Islet precursor cell (in vitro differentiated cells): ENCODE data around the gene SLC1A5.
"Not testable (repeated sequence)": the region's sequence is repeated elsewhere in the genome, so short reads cannot be mapped to it uniquely, and the experiment has no call there.

Experiments
- DNase-seq: peaks from one replicate; pipeline ENCODE4 v3.0.0-alpha.2; 2018

Gene SLC1A5

DNA sequence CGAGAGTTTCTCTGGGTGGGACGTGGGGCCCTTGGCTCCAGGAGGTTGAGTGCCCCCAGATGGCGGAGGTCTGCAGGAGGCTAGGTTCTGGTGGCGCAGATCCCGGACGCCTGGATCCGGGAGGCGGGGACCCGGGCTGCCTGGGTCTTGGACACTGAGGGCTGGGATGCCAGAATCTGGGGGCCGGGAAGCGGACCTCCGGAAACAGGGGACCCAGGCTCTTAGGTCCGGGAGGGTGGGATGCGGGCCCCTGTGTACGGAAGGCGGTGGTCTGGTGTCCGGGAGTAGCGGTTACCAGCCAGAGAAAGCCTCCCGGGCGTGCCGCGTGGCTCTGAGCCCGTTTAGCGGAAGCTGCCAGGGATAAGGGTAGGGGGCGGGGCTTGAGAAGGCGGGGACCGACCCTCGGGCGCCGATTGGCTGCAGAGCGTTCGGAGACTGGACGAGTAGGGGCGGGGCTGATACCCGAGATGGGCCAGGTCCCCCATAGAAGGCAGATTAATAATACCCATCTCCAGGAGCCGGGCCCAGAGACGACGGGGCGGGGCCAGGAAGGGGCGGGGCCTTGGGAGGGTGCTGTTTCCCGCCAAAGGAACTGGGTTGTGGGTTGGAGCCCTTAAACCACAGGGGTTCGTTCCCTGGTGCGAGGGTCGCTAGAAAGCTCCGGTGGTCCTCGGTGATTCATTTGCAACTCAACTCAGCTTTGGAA, at the start of gene SLC1A5:
TSS of gene SLC1A5 (minus strand) at position 333 of the 706 bp plus-strand sequence. CDS start 629 bp downstream, outside the sequence.
- DNase-seq: peak; percentile 98

DNA sequence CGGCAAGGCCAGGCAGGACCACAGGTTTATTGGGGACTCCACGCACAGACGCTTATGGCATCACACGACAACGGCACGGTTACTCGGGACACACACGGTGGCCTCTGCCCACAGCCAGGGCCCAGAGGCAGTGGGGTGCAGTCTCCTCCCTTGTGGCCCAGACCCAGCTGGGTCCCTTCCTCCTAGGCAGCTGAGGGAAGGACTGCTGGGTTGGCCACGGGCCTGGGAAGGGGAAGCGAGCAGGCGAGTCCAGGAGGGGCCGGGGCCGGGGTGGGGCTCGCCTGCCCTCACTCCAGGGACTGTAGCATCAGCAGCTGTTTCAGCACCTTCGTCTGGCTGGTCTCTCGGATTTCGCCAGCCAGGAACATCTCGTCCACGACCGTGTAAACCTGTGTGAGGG, 49.8 kb upstream of the SLC1A5 start:
- DNase-seq: no peak

DNA sequence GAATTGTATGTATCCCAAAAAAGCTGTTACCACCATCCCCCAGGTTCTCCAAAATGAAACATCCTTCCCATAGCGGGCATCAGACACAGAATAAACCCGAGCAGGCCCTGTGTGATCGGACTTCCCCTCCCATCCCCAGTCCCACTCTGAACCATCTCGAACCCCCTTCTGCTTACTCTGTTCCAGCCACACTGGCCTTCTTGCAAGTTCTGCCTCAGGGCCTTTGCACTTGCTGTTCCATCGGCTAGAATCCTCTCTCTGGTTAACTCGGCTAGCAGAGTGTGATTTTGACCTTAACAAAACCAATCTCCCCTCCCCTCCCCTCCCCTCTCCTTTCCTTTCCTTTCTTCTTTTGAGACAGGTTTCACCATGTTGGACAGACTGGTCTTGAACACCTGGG, 46.6 kb upstream of the SLC1A5 start:
- DNase-seq: no peak

DNA sequence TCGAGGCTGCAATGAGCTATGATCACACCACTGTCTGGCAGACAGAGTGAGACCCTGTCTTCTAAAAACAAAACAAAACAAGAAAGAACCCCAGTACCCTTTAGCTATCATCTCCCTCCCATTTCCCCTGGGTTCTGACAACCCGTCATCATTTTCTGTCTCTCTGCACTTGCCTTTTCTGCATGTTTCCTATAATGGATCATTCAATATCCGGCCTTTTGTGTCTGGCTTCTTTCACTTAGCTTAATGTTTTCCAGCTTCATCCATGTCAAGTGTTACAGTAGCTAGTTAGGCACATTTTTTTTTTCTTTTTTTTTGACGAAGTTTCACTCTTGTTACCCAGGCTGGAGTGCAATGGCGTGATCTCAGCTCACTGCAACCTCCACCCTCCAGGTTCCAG, 45.7 kb upstream of the SLC1A5 start:
- no peak for DNase-seq

DNA sequence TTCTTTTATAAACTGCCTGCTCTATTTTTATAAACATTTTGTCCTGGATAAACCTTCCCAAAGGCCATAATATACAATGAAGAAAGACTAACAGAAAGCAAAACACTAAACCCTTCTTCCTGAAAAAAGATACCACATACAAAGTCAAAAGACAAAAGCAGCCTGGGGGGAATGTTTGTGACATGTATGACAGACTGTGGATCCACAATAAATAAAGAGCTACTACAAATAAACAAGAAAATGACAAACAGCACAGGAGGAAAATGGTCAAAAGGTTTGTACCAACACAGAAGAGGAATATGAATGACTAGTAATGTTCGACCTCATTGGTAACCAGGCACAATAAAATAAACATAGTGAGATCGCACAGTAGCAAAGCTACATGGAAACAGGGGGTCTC, 42.5 kb upstream of the SLC1A5 start:
- DNase-seq: no peak

DNA sequence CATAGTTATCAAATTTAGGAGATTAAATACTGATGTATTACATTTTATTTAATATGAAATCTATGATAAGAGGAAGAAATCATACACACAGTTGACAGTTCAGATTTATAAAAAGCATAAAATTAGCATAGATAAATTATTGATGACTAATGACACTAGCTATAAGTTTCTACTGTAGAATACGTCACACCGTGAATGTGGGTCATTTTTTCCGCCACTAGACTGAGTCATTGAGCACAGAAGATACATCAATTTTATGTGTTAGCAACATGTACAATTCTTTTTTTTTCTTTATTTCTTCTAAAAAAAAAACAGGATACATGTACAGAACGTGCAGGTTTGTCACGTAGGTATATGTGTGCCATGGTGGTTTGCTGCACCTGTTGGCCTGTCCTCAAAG, 40.1 kb upstream of the SLC1A5 start:
- no peak for DNase-seq

DNA sequence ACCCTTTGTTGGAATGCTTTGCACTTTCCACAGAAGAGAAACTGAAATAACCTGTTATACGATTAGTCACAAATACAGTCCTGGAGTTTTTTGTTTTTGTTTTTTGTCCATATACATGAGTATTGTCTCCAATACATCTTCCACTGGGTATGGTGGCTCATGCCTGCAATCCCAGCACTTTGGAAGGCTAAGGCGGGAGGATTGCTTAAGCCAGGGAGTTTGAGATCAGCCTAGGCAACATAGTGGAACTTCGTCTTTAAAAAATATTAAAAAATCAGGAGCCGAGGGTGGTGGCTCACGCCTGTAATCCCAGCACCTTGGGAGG, 37.3 kb upstream of the SLC1A5 start:
- no peak for DNase-seq

DNA sequence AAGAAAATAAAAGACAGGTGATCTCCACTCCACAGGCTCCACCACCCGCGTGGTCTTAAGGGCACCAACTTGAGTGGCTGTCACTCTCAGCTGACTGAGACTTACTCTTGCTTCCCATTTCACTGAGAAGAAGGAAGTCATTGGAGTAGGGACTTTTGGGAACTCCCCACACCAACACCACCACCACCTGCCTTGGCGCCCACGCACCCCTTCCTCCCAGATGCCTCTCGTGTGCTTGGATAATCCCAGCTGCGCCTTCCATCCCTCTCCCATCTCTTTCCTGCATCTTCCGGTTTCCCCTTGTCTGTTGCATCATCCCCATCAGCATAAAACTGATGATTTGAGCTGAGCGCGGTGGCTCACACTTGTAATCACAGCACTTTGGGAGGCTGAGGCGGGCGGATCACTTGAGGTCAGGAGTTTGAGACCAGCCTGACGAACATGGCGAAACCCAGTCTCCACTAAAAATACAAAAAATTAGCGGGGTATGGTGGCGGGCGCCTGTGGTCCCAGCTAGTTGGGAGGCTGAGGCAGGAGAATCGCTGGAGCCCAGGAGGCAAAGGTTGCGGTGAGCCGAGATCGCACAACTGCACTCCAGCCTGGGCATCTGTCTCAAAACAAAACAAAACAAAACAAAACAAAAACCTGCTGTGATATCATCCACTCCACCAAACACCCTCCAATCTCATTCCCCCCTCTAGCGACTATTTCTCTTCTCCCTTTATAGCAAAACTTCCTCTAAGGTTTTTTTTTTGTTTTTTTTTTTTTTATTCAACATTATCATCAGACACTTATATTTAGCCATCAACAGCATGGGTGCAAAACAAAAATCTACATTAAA, 36.7 kb upstream of the SLC1A5 start:
- DNase-seq: no peak

DNA sequence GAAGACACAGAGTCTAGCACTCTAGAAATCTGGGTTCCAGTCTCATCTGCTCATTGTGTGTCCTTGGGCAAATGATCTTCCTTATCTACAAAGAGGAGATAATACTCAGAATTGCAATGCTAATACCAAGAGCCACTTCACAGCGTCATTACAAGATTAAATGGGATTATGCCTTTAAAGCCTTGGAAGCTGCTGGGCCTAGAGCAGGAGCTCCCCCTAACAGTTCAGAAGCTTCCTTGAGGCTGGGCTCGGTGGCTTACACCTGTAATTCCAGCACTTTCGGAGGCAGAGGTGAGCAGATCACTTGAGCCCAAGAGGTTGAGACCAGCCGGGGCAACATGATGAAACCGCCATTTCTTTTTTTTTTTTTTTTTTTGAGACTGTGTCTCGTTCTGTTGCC, 34.7 kb upstream of the SLC1A5 start:
- DNase-seq: no peak

DNA sequence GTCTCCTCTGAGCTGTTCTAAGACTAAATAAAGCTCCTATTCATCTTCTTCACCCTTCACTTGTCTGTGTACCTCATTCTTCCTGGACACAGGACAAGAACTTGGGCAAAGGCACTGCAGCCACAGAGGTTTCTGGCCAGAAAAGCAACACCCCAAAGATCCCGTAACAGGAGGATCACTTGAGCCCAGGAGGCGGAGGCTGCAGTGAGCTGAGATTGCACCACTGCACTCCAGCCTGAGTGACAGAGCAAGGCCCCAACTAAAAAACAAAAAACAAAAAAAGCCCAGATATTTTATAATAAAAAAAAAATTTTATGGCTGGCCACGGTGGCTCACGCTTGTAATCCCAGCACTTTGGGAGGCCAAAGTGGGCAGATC, 34.0 kb upstream of the SLC1A5 start:
- not testable (repeated sequence) for DNase-seq

DNA sequence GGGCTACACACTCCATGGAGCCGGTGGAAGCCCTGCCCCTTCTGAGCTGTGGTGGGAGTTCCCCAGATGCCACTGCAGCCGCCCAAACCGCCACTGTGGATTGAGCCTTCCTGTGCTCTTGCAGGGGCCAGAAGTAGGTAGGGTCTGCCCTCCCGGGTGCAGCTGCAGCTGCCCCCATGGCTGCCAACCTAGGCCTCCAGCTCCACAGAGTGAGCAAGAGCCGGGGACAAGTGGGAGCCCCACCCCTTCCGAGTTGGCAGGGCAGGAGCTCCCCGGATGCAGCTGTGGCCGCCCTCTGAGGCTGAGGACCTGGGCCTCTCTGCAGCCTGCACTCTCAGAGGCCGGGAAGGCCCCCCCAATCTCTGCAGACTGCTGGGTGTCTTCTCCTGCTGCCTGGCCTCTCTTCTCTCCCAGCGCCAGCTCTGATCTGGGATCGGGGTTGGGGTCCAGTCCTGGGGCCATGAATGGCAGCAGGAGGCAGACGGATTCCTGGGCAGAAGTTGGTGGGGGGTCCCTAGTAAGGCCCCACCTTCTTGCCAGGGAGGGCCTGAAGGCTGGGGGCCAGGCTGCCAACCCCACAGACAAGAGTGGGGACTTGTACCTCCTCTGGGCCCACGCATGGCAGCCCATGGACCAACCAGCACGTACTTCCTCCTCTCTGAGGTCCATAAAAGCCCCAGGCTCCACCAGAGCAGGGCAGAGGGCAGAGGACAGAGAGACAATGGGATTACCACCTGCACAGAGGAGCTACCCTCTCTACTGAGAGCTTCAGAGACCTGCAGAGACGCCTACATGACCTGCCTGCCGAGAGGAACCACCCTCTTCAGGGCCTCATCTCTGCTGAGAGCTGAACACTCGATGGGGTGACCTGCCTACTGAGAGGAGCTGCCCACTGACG, 33.4 kb upstream of the SLC1A5 start:
- peak; percentile 62 for DNase-seq

DNA sequence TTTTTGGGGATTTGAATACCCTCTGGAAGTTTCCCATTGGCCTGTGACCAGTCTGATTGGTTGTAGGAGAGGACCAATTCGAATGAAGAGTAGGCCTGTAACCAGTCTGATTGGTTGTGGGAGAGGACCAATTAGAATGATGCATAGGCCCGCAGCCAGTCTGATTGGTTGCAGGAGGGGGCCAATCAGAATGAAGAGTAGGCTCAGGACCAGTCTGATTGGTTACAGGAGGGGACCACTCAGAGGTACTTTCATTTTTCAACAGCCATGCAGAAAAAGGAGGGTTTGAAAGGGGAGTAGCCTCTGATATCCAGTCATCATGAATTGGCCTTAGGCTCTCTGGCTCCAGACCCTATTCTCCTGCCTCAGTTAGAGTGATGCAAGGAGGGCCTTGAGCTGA, 30.4 kb upstream of the SLC1A5 start:
- no peak for DNase-seq

DNA sequence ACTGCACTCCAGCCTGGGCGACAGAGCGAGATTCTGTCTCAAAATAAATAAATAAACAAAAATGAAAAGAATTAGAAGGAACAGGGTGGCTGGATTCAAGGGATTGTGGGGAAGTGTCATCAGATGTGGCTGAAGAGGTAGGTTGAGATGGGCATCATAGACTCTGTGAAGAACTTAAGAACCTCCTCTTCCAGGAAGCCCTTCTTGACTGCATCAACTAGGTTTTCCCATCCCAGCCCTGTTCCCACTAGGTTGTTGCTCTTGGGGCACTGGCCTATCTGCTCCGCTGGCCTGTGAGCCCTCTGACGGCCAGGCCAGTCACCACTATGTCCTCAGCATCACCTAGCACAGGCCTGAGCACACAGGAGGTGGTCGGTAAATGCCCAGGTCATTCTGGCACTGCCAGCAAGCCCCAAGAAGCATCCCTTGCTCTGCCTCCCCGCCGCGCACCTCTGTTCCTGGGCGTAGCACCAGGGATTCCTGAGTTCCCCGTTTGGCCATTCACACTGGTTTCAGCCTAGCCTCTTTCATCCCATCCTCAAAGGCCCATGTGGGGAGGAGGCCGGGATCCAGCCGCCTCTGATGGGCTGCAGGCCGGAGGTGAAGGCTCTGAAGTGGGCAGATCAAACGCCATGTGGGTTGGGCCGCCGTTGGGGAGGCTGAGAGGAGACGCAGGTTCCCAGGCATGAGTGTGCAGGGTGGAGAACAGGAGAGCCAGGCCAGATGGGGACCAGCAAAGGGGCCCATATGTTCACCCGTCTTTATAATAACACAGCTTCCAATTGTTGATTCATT, 27.6 kb upstream of the SLC1A5 start:
- DNase-seq: no peak

DNA sequence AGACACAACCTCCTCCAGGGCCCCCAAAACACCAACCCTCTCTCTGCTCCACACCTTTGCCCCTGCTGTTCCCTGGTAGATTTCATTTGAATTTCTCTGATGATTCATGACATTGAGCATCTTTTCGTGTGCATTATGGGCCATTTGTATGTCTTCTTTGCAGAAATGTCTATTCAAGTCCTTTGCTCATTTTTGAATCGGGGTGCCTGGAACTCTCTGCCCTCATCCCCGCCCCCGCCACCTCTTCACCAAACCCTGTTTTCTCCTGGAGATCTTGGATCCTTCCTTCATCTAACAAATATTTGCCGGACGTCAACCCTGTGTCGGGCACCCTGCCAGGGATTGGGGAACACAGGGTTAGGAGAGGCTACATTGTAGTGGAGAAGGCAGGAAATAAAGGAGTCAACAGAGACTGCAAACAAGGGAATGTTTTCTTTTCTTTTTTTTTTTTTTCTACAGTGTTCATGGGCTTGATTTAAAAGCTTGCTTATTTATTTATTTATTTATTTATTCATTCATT, 25.5 kb upstream of the SLC1A5 start:
- no peak for DNase-seq

DNA sequence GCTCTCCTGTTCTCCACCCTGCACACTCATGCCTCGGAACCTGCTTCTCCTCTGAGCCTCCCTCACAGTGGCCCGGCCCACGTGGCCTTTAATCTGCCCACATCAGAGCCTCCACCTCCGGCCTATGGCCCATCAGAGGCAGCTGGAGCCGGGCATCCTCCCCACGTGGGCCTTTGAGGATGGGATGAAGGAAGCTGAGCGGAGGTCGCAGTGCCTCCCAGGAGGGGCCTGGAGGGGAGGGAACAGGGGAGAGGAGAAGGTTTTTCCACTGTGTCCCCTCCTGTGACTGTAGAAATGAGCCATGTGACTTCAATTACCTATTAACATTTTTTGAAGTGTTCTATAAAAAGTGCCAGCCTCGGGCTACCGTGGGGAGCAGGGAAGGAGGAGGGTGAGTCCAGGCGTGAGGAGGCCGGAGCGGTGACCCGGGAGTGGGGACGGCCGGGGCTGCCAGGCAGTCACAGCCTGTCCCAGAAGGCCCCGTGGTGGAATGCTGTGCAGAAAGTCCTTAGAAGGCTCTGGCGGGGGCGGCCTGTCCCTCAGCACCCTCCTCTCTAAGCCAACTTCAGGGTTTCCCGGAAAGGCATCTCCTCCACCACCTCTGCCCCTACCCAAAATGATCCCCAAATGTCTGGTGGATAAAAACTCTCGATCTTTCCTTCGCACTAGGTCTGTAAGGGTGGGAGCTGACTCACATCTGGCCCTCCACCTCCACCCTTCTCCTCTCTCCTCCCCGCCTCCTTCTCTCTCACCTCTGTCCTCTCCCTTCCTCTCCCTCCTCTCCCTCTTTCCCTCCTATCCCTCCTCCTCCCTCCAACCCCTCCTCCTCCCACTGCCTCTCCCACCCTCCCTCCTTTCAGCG, 24.8 kb upstream of the SLC1A5 start:
- DNase-seq: peak; percentile 63

DNA sequence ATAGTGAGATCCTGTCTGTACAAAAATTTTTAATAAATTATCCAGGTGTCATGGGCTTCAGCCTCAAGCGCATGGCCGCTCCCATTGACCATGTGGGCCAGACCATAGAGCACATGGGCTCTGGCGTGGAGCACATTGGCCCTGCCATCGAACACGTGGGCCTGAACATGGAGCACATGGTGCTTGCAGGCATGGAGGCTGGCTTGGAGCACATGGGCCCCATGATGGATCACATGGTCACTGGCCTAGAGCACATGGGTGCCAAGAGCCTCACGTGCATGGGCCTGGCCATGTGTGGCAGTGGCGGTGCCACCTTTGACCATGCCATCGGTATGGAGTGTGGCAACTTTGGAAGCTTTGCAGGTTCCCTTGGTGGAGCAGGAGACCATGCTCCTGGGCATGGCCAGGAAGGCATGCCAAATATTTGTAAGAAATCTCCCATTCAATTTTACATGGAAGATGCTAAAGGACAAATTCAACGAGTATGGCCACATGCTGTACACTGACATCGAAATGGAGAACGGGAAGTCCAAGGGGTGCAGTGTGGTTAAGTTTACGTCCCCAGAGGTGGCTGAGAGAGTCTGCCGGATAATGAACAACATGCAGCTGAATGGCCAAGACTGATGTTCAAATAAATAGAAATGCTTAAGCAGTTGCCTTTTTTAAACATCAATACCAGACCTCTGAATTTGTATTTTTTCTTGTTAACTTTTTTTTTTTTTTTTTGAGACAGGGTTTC, 21.3 kb upstream of the SLC1A5 start:
- DNase-seq: no peak

DNA sequence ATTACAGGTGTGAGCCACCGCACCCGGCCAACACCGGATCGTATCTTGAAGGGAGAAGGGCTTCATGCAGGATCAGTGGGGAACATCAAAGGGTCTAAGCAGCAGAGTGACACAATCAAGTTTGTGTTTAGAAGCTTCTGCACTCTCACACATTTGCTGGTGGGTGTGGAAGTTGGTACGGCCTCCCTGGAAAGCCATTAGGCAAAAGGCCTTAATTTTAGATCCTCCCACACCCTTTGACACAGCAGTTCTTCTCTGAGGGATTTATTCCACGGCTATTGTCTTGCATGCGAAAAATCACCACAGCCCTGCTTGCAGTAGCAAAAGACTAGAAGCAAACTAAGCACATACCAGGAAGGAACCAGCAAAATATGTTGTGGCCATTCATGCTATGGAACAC, 18.3 kb upstream of the SLC1A5 start:
- no peak for DNase-seq

DNA sequence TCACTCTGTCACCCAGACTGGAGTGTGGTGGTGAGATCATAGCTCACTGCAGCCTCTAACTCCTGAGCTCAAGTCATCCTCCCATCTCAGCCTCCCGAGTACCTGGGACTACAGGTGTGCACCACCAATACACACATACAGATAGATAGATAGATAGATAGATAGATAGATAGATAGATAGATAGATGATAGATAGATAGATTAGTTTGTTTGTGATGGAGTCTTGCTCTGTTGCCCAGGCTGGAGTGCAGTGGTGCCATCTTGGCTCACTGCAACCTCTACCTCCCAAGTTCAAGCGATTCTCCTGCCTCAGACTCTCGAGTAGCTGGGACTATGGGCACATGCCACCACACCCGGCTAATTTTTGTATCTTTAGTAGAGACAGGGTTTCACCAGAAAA, 16.0 kb upstream of the SLC1A5 start:
- DNase-seq: not testable (repeated sequence)

DNA sequence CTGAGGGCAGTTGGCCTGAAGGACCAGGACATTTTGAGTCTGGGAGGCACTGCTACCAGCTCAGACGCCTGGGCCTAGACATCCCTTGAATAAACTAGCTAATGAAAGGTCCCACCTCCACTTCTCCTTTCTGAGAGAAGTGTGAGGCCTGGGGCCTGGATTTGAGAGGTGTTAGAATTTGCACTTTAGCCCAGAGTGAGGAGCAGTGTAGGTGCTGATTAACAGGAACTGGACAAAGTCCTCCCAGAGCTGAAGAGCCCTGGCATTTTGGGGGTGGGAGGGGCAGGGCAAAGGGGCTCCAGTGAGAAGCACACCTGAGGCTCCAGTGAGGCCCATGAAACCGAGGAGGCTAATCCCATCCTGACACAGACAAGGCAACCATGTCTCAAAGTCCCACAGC, 15.2 kb upstream of the SLC1A5 start:
- DNase-seq: no peak

DNA sequence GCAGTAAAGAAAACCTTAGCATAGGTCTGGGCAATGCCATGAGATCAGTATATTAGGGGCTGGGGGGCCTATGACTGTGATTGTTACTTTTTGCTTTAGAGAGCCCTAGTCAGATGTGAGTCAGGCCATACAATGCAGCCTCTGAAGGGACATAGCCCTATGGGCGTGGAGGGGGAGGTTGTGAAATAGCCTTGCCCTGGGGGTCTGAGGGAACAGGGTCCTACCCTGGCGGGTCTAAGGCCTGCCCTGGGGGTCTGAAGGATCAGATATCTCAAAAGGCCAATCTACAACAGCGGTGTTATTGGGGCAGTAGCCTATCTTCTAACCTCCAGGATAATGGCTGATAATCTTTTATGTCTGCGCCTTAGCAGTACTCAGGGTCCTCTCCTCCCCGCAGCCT, 13.8 kb upstream of the SLC1A5 start:
- no peak for DNase-seq

DNA sequence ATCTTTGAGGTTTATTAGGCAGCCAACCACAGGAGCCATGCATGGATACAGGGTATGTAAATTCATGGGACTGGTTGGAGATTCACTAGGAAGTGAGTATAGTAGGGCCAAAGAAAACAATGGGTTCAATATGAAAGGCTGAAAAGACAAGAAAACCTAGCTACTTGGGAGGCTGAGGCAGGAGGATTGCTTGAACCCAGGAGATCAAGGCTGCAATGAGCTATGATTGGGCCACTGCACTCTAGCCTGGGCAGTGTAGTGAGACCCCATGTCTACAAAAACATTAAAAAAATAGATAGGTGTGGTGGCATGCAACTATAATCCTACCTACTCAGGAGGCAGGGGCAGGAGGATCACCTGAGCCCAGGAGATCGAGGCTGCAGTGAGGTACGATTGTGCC, 10.3 kb upstream of the SLC1A5 start:
- DNase-seq: no peak
